HG03097 (cell line): ENCODE results near the gene TEDC2.

Experiments used
- ATAC-seq: cut with Tn5 transposase; IDR thresholded peaks from one replicate; pipeline ENCODE4 v1.9.1; 2021; ENCODE audit not compliant: unreplicated experiment, low FRiP score

The TEDC2 gene

GRCh38 chr16:2464333-2464732 is 4.4 kb downstream of the TEDC2 start:
- no peak for ATAC-seq

- ATAC-seq, result no peak
Observed at GRCh38 chr16:2465653-2466415, 5.9 kb downstream of the TEDC2 start.

GRCh38 chr16:2466667-2467527 is 7.0 kb downstream of the TEDC2 start:
- ATAC-seq, result no peak

GRCh38 chr16:2467528-2468232 is 7.8 kb downstream of the TEDC2 start:
- ATAC-seq, result no peak

GRCh38 chr16:2468233-2468724 is 8.4 kb downstream of the TEDC2 start:
- no peak for ATAC-seq

- ATAC-seq, result peak; percentile 40
Observed at GRCh38 chr16:2468725-2469398, 9.0 kb downstream of the TEDC2 start.

- no peak for ATAC-seq
Observed at GRCh38 chr16:2469399-2470233, 9.7 kb downstream of the TEDC2 start.

GRCh38 chr16:2470234-2470601 is 10.3 kb downstream of the TEDC2 start:
- no peak for ATAC-seq

GRCh38 chr16:2470603-2471015 is 10.7 kb downstream of the TEDC2 start:
- no peak for ATAC-seq

GRCh38 chr16:2471016-2471652 is 11.2 kb downstream of the TEDC2 start, which contains the start of gene NTN3:
Gene NTN3, plus strand, starts transcription at chr16:2471297. Its CDS starts 405 bp downstream, at chr16:2471702.
- ATAC-seq, result no peak

GRCh38 chr16:2471653-2472487 is 12.0 kb downstream of the TEDC2 start:
- no peak for ATAC-seq

- ATAC-seq, result no peak
Observed at GRCh38 chr16:2472488-2472864, 12.6 kb downstream of the TEDC2 start.

GRCh38 chr16:2472885-2473445 is 13.1 kb downstream of the TEDC2 start:
- no peak for ATAC-seq

- no peak for ATAC-seq
Observed at GRCh38 chr16:2473446-2473926, 13.6 kb downstream of the TEDC2 start.

GRCh38 chr16:2473999-2474876 is 14.3 kb downstream of the TEDC2 start:
- ATAC-seq, result no peak

GRCh38 chr16:2474877-2475412 is 15.0 kb downstream of the TEDC2 start, which contains the start of gene TBC1D24:
Gene TBC1D24, plus strand, starts transcription at chr16:2475127. Its CDS starts 21,022 bp downstream, at chr16:2496149.
- peak; percentile 51 for ATAC-seq
